Neural crest cell (in vitro differentiated cells): ENCODE measurements around the gene RAD18. TPM values are rescaled to one million over a fixed set of nuclear protein-coding genes. Genes with fewer than 3 reads are reported as not detected.

ENCODE experiments used
- DNase-seq: peaks from one replicate; pipeline ENCODE4 v3.0.0; 2021; ENCODE audit warnings: low read depth, mixed read lengths, low spot score
- H3K27ac Mint-ChIP-seq: one replicate; pipeline ENCODE4 v1.8.0; 2021; ENCODE audit warnings: mild to moderate bottlenecking, mixed read lengths; ENCODE audit not compliant: unreplicated experiment
- H3K27me3 Mint-ChIP-seq: 2 replicates; pipeline ENCODE4 v1.8.0; 2021; ENCODE audit warnings: low read depth, mild to moderate bottlenecking, mixed read lengths
- H3K36me3 Mint-ChIP-seq: 2 replicates; pipeline ENCODE4 v1.8.0; 2021; ENCODE audit warnings: low read depth, mild to moderate bottlenecking, mixed read lengths
- H3K4me1 Mint-ChIP-seq: 2 replicates; pipeline ENCODE4 v1.8.0; 2021; ENCODE audit warnings: mixed read lengths
- H3K4me3 Mint-ChIP-seq: one replicate; pipeline ENCODE4 v1.8.0; 2021; ENCODE audit warnings: mild to moderate bottlenecking, mixed read lengths
- H3K9me3 Mint-ChIP-seq: 2 replicates; pipeline ENCODE4 v1.8.0; 2021; ENCODE audit warnings: mixed read lengths
- CTCF ChIP-seq: fragments of 200-600 bp; sonication (generic); conservative IDR thresholded peaks from 2 replicates; pipeline ENCODE4 v1.5.0; 2021; ENCODE audit warnings: antibody characterized with exemption, mild to moderate bottlenecking
- total RNA-seq: library from RNA; stranded (reverse); gene quantifications from 2 replicates; pipeline ENCODE4 v1.2.1, GENCODE V29; 2021

The RAD18 gene
- total RNA-seq, 1 donor from 2014 or later = 36.3 TPM

- Mint-ChIP-seq H3K27ac (no peak overlapping the region), H3K27me3 (no peaks in the 10 kb centered on the region)
Measured at GRCh38 chr3:8911781-8912180, 51.5 kb downstream of the RAD18 start.

GRCh38 chr3:8909160-8909559, 54.1 kb downstream of the RAD18 start:
- Mint-ChIP-seq H3K36me3 (peaks cover 25% of the 10 kb centered on the region), H3K4me3 (no peak overlapping the region), H3K27me3 (no peaks in the 10 kb centered on the region), H3K4me1 (peaks cover 8% of the 10 kb centered on the region), H3K27ac (peak overlapping the region; percentile 4), H3K9me3 (no peaks in the 10 kb centered on the region)
- DNase-seq = no peak
- no peak for TF ChIP-seq CTCF

More at GRCh38 chr3:8911781-8912180, 51.5 kb downstream of the RAD18 start:
- Mint-ChIP-seq H3K9me3 (no peaks in the 10 kb centered on the region), H3K36me3 (peaks cover 27% of the 10 kb centered on the region), H3K4me3 (no peak overlapping the region), H3K4me1 (peaks cover 8% of the 10 kb centered on the region)
- TF ChIP-seq CTCF = no peak
- no peak for DNase-seq

GRCh38 chr3:8903191-8903590, 60.1 kb downstream of the RAD18 start:
- H3K4me1 Mint-ChIP-seq = no peaks in the 10 kb centered on the region
- no peaks in the 10 kb centered on the region for H3K27me3 Mint-ChIP-seq
- no peaks in the 10 kb centered on the region for H3K9me3 Mint-ChIP-seq
- no peak for DNase-seq
- no peak overlapping the region for H3K4me3 Mint-ChIP-seq
- peaks cover 16% of the 10 kb centered on the region for H3K36me3 Mint-ChIP-seq
- H3K27ac Mint-ChIP-seq = no peak overlapping the region
- no peak for TF ChIP-seq CTCF

GRCh38 chr3:8900869-8901268, 62.4 kb downstream of the RAD18 start:
- DNase-seq = no peak
- Mint-ChIP-seq H3K4me3 (no peak overlapping the region), H3K27ac (no peak overlapping the region), H3K27me3 (no peaks in the 10 kb centered on the region), H3K9me3 (no peaks in the 10 kb centered on the region), H3K4me1 (no peaks in the 10 kb centered on the region), H3K36me3 (peaks cover 10% of the 10 kb centered on the region)
- no peak for TF ChIP-seq CTCF

GRCh38 chr3:8899876-8900460, 63.3 kb downstream of the RAD18 start:
- Mint-ChIP-seq H3K9me3 (no peaks in the 10 kb centered on the region), H3K27me3 (no peaks in the 10 kb centered on the region), H3K27ac (no peak overlapping the region), H3K4me1 (no peaks in the 10 kb centered on the region), H3K4me3 (no peak overlapping the region), H3K36me3 (peaks cover 10% of the 10 kb centered on the region)
- TF ChIP-seq CTCF = no peak
- DNase-seq = no peak

GRCh38 chr3:8895829-8896228, 67.4 kb downstream of the RAD18 start:
- no peaks in the 10 kb centered on the region for H3K27me3 Mint-ChIP-seq
- no peaks in the 10 kb centered on the region for H3K4me1 Mint-ChIP-seq
- no peaks in the 10 kb centered on the region for H3K9me3 Mint-ChIP-seq
- no peak for TF ChIP-seq CTCF
- no peak overlapping the region for H3K4me3 Mint-ChIP-seq
- peak overlapping the region; percentile 4 for H3K27ac Mint-ChIP-seq
- no peak for DNase-seq
- H3K36me3 Mint-ChIP-seq = peaks cover 10% of the 10 kb centered on the region
